SK-N-SH treated with all-trans-retinoic acid at 6 μM for 48 hours (cell line): ENCODE data around the gene BRD2.
A peak's percentile ranks its signal among the peaks of the same experiment; 100 is the strongest.

Experiments used
- ATAC-seq: fragments of 200-7000 bp; cut with Tn5 transposase; 3 replicates; pipeline ENCODE4 v1.9.1; 2020; ENCODE audit warnings: mild to moderate bottlenecking, moderate library complexity
- ARNTL ChIP-seq: fragments of 450-650 bp; formaldehyde crosslinking; IDR thresholded peaks from 2 replicates; pipeline ENCODE4 v1.5.0; 2020; ENCODE audit warnings: low read depth, mild to moderate bottlenecking, moderate library complexity, borderline replicate concordance
- BACH2 ChIP-seq: fragments of 250-450 bp; sonication (Bioruptor Pico); IDR thresholded peaks from 2 replicates; pipeline ENCODE4 v1.9.0; 2021; ENCODE audit warnings: mild to moderate bottlenecking, borderline replicate concordance
- CREB5 ChIP-seq: fragments of 250-450 bp; sonication (Bioruptor Pico); IDR thresholded peaks from 2 replicates; pipeline ENCODE4 v1.5.1; 2020; ENCODE audit warnings: low read depth, mild to moderate bottlenecking, moderate library complexity
- CSDC2 ChIP-seq: fragments of 250-450 bp; sonication (Bioruptor Pico); IDR thresholded peaks from 2 replicates; pipeline ENCODE4 v1.5.0; 2020; ENCODE audit warnings: mild to moderate bottlenecking, moderate library complexity
- CSRNP3 ChIP-seq: fragments of 250-450 bp; sonication (Bioruptor Pico); IDR thresholded peaks from 2 replicates; pipeline ENCODE4 v1.5.1; 2021; ENCODE audit warnings: mild to moderate bottlenecking, moderate library complexity
- ESRRG ChIP-seq: fragments of 250-450 bp; sonication (Bioruptor Pico); IDR thresholded peaks from 2 replicates; pipeline ENCODE4 v1.6.1; 2021; ENCODE audit warnings: mild to moderate bottlenecking
- GLIS3 ChIP-seq: fragments of 250-450 bp; sonication (Bioruptor Pico); IDR thresholded peaks from 2 replicates; pipeline ENCODE4 v1.5.0; 2020; ENCODE audit warnings: mild to moderate bottlenecking, moderate library complexity
- ISL1 ChIP-seq: fragments of 250-450 bp; sonication (Bioruptor Pico); IDR thresholded peaks from 2 replicates; pipeline ENCODE4 v2.1.2; 2022; ENCODE audit warnings: mild to moderate bottlenecking, moderate library complexity
- OSR1 ChIP-seq: fragments of 250-450 bp; sonication (Bioruptor Pico); IDR thresholded peaks from 2 replicates; pipeline ENCODE4 v1.8.0; 2022; ENCODE audit warnings: moderate library complexity, mild to moderate bottlenecking, inconsistent platforms
- PATZ1 ChIP-seq: fragments of 250-450 bp; sonication (Bioruptor Pico); IDR thresholded peaks from 2 replicates; pipeline ENCODE4 v1.8.0; 2020; ENCODE audit warnings: mild to moderate bottlenecking, moderate library complexity, borderline replicate concordance
- POU6F1 ChIP-seq: fragments of 250-450 bp; sonication (Bioruptor Pico); IDR thresholded peaks from 2 replicates; pipeline ENCODE4 v1.8.0; 2021; ENCODE audit warnings: low read depth, mild to moderate bottlenecking, moderate library complexity, borderline replicate concordance
- PPARA ChIP-seq: fragments of 250-450 bp; sonication (Bioruptor Pico); IDR thresholded peaks from 2 replicates; pipeline ENCODE4 v1.5.0; 2020; ENCODE audit warnings: mild to moderate bottlenecking, borderline replicate concordance
- RARB ChIP-seq: fragments of 250-450 bp; sonication (Bioruptor Pico); IDR thresholded peaks from 2 replicates; pipeline ENCODE4 v1.8.0; 2021; ENCODE audit warnings: mild to moderate bottlenecking, moderate library complexity
- SNAI2 ChIP-seq: fragments of 250-450 bp; sonication (Bioruptor Pico); IDR thresholded peaks from 2 replicates; pipeline ENCODE4 v1.5.0; 2020; ENCODE audit warnings: mild to moderate bottlenecking, moderate library complexity
- TCF4 ChIP-seq: fragments of 250-450 bp; sonication (Bioruptor Pico); IDR thresholded peaks from 2 replicates; pipeline ENCODE4 v1.8.0; 2021; ENCODE audit warnings: mild to moderate bottlenecking, moderate library complexity, borderline replicate concordance
- TOX ChIP-seq: fragments of 250-450 bp; sonication (Bioruptor Pico); IDR thresholded peaks from 2 replicates; pipeline ENCODE4 v1.8.0; 2021; ENCODE audit warnings: mild to moderate bottlenecking, moderate library complexity, borderline replicate concordance
- TSHZ2 ChIP-seq: fragments of 250-450 bp; sonication (Bioruptor Pico); IDR thresholded peaks from 2 replicates; pipeline ENCODE4 v1.5.0; 2020; ENCODE audit warnings: mild to moderate bottlenecking, moderate library complexity
- ZC3H10 ChIP-seq: fragments of 250-450 bp; sonication (Bioruptor Pico); IDR thresholded peaks from 2 replicates; pipeline ENCODE4 v1.5.1; 2021; ENCODE audit warnings: mild to moderate bottlenecking, moderate library complexity
- ZFP3 ChIP-seq: fragments of 250-450 bp; sonication (Bioruptor Pico); IDR thresholded peaks from 2 replicates; pipeline ENCODE4 v1.5.0; 2020; ENCODE audit warnings: mild to moderate bottlenecking, moderate library complexity
- ZFP30 ChIP-seq: fragments of 450-650 bp; formaldehyde crosslinking; IDR thresholded peaks from 2 replicates; pipeline ENCODE4 v1.5.0; 2022; ENCODE audit warnings: mild to moderate bottlenecking, moderate library complexity
- ZNF565 ChIP-seq: fragments of 450-650 bp; formaldehyde crosslinking; conservative IDR thresholded peaks from 2 replicates; pipeline ENCODE4 v1.5.0; 2020; ENCODE audit warnings: low read depth, mild to moderate bottlenecking, moderate library complexity
- ZNF70 ChIP-seq: fragments of 450-650 bp; formaldehyde crosslinking; IDR thresholded peaks from 2 replicates; pipeline ENCODE4 v1.5.0; 2020; ENCODE audit warnings: mild to moderate bottlenecking, moderate library complexity
- ZNF8 ChIP-seq: fragments of 450-650 bp; formaldehyde crosslinking; IDR thresholded peaks from 2 replicates; pipeline ENCODE4 v1.5.0; 2020; ENCODE audit warnings: mild to moderate bottlenecking, moderate library complexity

The BRD2 gene

GRCh38 chr6:32980488-32981038 lies 12.2 kb downstream of the BRD2 start:
- ATAC-seq: no peak
- no peak for TF ChIP-seq ZC3H10 (CRISPR knock-in tag)
- TF ChIP-seq ARNTL: no peak
- no peak for TF ChIP-seq OSR1
- no peak for TF ChIP-seq TSHZ2 (CRISPR knock-in tag)
- TF ChIP-seq PPARA (CRISPR knock-in tag): no peak
- no peak for TF ChIP-seq RARB (CRISPR knock-in tag)

GRCh38 chr6:32982084-32982701 lies 13.8 kb downstream of the BRD2 start:
- ATAC-seq: no peak
- no peak for TF ChIP-seq ZFP30 (CRISPR knock-in tag)
- TF ChIP-seq GLIS3 (CRISPR knock-in tag): no peak
- no peak for TF ChIP-seq PPARA (CRISPR knock-in tag)
- no peak for TF ChIP-seq ARNTL
- 0 out of 2 replicates have a peak, but pooled peaks have one; percentile 36 for TF ChIP-seq RARB (CRISPR knock-in tag)
- peak; percentile 23; the same call in 1 of the 2 replicates for TF ChIP-seq CSRNP3
- TF ChIP-seq CREB5: no peak
- no peak for TF ChIP-seq ZFP3 (CRISPR knock-in tag)
- peak; percentile 13; the same call in 1 of the 2 replicates for TF ChIP-seq TOX (CRISPR knock-in tag)
- no peak for TF ChIP-seq BACH2
- TF ChIP-seq OSR1: no peak
- no peak for TF ChIP-seq ZNF70 (CRISPR knock-in tag)
- TF ChIP-seq TSHZ2 (CRISPR knock-in tag): no peak
- no peak for TF ChIP-seq ZC3H10 (CRISPR knock-in tag)
- no peak for TF ChIP-seq ISL1 (CRISPR knock-in tag)
- TF ChIP-seq TCF4 (CRISPR knock-in tag): no peak
- TF ChIP-seq ESRRG: no peak
- no peak for TF ChIP-seq ZNF565 (CRISPR knock-in tag)
- TF ChIP-seq ZNF8 (CRISPR knock-in tag): no peak
- TF ChIP-seq CSDC2 (CRISPR knock-in tag): no peak
- TF ChIP-seq POU6F1 (CRISPR knock-in tag): no peak
- peak; percentile 43; the same call in 1 of the 2 replicates for TF ChIP-seq PATZ1 (CRISPR knock-in tag)
- TF ChIP-seq SNAI2 (CRISPR knock-in tag): no peak
